GM13976 (cell line): Measurements from ENCODE around the gene MLST8.

Experiments used
- DNase-seq: peaks from one replicate; pipeline ENCODE4 v3.0.0; 2012; ENCODE audit warnings: low spot score
- in situ Hi-C: fragments of 300-500 bp; cut with MboI; formaldehyde crosslinking; loops from one replicate; pipeline ENCODE4 v1.12.0; 2022; ENCODE audit warnings: low sequenced_read_pairs, mixed read lengths, inconsistent platforms; ENCODE audit not compliant: unreplicated experiment
- TF ChIP-seq, protein P1 (sequence below): IDR thresholded peaks from 2 replicates; pipeline ENCODE4 v1.5.1; 2012; ENCODE audit warnings: borderline replicate concordance, mild to moderate bottlenecking; ENCODE audit not compliant: insufficient read depth; ENCODE audit errors: extremely low read depth, missing control alignments, control extremely low read depth

Gene MLST8

DNA sequence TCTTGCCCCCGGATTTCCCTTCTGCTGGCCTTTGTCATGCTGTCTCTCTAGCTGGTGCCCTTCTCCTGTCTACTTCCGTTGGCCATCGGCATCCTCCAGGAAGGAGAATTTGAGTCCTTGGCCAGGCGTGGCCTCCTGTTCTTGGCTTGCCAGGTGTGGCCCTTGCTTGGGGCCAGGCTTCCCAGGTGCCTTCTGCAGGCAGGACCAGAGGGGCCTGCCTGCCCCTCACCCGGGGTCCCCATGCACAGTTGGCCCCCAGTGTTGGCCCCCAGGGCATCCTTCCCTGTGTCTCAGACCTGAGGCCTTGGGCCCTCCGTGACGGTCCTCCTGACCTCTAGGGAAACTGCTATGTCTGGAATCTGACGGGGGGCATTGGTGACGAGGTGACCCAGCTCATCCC lies 2.6 kb downstream of the MLST8 start:
- DNase-seq = no peak
- TF ChIP-seq, protein P1, sequence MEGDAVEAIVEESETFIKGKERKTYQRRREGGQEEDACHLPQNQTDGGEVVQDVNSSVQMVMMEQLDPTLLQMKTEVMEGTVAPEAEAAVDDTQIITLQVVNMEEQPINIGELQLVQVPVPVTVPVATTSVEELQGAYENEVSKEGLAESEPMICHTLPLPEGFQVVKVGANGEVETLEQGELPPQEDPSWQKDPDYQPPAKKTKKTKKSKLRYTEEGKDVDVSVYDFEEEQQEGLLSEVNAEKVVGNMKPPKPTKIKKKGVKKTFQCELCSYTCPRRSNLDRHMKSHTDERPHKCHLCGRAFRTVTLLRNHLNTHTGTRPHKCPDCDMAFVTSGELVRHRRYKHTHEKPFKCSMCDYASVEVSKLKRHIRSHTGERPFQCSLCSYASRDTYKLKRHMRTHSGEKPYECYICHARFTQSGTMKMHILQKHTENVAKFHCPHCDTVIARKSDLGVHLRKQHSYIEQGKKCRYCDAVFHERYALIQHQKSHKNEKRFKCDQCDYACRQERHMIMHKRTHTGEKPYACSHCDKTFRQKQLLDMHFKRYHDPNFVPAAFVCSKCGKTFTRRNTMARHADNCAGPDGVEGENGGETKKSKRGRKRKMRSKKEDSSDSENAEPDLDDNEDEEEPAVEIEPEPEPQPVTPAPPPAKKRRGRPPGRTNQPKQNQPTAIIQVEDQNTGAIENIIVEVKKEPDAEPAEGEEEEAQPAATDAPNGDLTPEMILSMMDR = no peak
- in situ Hi-C loops = no loop called here

- in situ Hi-C loops = no loop called here
Measured at GRCh38 chr16:2208308-2208707, 3.1 kb downstream of the MLST8 start.

GRCh38 chr16:2208772-2209171 lies 3.5 kb downstream of the MLST8 start:
- in situ Hi-C loops = no loop called here
- DNase-seq = no peak
- TF ChIP-seq, protein P1 = no peak

More at GRCh38 chr16:2208308-2208707, 3.1 kb downstream of the MLST8 start:
- no peak for DNase-seq
- TF ChIP-seq, protein P1 = no peak

DNA sequence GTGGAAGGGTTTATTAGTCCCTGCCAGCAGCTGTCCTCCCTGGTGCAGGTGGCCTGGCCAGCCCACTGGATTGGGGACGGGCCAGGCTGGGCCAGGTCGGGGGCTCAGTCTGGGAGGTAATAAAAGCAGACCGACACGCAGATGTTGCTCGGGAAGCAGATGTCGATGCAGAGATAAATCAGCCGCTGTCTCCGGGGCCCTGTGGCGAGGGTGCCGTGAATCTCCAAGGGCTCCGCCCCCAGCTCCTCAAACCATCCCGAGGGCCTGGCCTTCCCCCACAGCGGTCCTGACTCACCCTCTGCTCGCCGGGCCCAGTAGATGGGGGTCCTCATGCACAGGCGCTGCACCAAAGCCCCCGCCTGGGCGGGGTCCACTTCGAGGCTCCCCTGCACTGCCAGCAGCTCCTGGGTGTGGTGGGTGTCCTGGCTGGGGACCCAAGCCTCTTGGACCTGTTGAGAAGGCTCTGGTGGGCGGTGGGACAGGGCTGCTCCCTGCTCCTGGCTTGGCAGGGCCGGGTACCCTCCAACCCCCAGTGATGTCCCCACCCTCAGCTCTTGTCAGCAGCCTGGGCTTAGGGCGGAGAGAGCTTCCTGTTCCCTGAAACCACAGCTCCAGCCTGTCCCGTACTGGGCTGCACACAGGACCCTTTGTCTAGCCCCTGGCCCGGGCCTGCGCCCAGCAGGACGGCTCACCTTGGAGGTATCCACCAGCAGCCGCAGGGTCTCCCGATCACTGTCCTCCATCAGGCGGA lies 4.2 kb downstream of the MLST8 start:
- DNase-seq = no peak
- TF ChIP-seq, protein P1 = no peak
- in situ Hi-C loops = no loop called here

DNA sequence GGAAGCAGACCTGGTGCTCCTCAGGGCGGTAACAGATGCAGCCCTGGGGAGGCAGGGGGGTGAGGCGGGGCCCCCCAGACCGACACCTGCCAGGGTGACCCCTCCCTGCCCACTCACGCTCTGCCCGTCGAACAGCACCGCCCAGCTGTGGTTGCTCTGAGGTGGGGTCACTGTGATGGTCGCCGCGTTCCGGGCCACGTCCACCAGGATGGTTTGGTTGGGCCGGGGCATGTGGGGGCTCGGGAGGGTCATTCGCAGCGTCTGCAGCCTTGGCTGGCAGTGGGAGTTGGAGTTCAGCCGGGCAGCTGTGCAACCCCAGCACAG lies 4.7 kb downstream of the MLST8 start:
- TF ChIP-seq, protein P1 = no peak
- in situ Hi-C loops = no loop called here
- no peak for DNase-seq

DNA sequence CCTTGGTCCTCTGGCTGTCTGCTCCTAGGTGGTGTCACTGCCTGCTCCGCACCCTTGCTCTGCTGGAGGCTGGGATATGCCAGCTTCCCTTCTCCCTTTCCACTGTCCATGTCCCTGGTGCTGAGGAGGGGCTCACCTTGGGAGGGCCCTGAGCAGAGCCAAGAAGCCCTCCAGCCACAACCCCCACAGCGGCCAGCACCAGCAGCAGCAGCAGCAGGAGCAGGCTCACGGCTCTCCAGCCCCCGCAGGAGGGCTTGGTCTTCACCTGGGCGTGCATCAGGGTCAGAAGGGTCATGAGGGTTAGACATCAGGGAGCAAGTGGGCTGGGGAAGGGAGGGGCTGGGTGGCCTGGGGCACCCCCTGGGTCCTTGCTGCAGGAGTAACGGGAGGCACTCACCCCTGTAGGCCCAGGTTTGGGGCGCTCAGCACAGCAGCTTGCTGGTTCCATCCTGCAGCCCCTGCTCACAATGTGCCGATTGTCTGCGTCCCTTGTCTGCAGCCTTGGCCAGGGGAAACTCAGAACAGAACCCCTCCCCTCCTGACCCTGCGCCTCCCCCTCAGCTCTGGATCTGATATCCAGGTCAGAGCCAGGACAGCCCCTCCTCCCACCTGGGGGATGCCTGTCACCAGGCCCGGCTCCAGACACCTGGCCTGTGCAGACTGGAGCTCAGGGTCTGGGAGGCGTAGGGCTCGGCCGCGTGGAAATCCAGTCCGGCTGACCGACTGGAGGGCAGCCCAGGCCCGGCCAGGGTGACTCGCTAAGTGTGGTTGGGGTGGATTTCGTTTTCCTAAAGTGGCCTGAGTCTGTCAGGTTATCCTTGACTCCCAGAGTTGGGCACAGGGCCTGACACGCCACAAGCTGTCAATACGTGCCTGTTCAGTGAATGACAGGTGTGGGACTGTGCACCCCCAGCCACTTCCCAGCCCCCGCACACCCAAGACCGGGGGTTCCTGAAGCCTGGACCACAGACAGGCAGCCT lies 5.4 kb downstream of the MLST8 start, which contains the start of gene BRICD5:
TSS of gene BRICD5 (minus strand) at position 478 of the 980 bp plus-strand sequence. CDS start at position 448, 30 bp downstream.
- no peak for DNase-seq
- in situ Hi-C loops = no loop called here
- TF ChIP-seq, protein P1 = no peak
